Tibial artery (tissue), 4 donors: ENCODE data around the gene ZNF521.

Source experiments
- DNase-seq, 2 donors: peaks; one replicate each; pipeline ENCODE4 v3.0.0-alpha.2; 2019
- H3K27ac ChIP-seq, 2 donors: fragments of 200-600 bp; sonication (generic) in 1 of 2; 1 replicate in 1 of 2; 2 replicates in 1 of 2; pipeline ENCODE4 v1.5.1; 2018 to 2019; ENCODE audit warnings: mild to moderate bottlenecking in 1 of 2
- H3K27me3 ChIP-seq, 2 donors: fragments of 200-600 bp; sonication (generic) in 1 of 2; one replicate each; pipeline versions ENCODE4 v1.5.1 to v1.6.0; 2016 to 2019
- H3K36me3 ChIP-seq, 3 donors: fragments of 200-600 bp; sonication (generic) in 2 of 3; one replicate each; pipeline ENCODE4 v1.5.1; 2016 to 2019; ENCODE audit warnings: mild to moderate bottlenecking in 2 of 3
- H3K4me1 ChIP-seq, 4 donors: fragments of 200-600 bp; sonication (generic) in 2 of 4; 1 replicate in 3 of 4; 2 replicates in 1 of 4; pipeline ENCODE4 v1.5.1; 2016 to 2019
- H3K4me3 ChIP-seq, 2 donors: fragments of 200-600 bp; sonication (generic) in 1 of 2; 1 replicate in 1 of 2; 2 replicates in 1 of 2; pipeline ENCODE4 v1.5.1; 2018 to 2019; ENCODE audit warnings: mild to moderate bottlenecking in 2 of 2
- H3K9me3 ChIP-seq, 3 donors: fragments of 200-600 bp; sonication (generic) in 1 of 3; one replicate each; pipeline ENCODE4 v1.5.1; 2016 to 2019
- intact Hi-C: fragments of 100-400 bp; cut with DNase I; formaldehyde crosslinking; loops from one replicate; pipeline ENCODE4 v1.15.0; 2023; ENCODE audit warnings: low total_unique reads
- TF ChIP-seq, protein P1 (sequence below), 2 experiments: fragments of 200-600 bp in 1 of 2; fragments of 450-650 bp in 1 of 2; IDR thresholded peaks; one replicate each; pipeline ENCODE4 v1.5.1; 2017 to 2019; ENCODE audit warnings: antibody characterized with exemption in 2 of 2, mild to moderate bottlenecking in 1 of 2, moderate library complexity in 1 of 2

Gene ZNF521

DNA sequence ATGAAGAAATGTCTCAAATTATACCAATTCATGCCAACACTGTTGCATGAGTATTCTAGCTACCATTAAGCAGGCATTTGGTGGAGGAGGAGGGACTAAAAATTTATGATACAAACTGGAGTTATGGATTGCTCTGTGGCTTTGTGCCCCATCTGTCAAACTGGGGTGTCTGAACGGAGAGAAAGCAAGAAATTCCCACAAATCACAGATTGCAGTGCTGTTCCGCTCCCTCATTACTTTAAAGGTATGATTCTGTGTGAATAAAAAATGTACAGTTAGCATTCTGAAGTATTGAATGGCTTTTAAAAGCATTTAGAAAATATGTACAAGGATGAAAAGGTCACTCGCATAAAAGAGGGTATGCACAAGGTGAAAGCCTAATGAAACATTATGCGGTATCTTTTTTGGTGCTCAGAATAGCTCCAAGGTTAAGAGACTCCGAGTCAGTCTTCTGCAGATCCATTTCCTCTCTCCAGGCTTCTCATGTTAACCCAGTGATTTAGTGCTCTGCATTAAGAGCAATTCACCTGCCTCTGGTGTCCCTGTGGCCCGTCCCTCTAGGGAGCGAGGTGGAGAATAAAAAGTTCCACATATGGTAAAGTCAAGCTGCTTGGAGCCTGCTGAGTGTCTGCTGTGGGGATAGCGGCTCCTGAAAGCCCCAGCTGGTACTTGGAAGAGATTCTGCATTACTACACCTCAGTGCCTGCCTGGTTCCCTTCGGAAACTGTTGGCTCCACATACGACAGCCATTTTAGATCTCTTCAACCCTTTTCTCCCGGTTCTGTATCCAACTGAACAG lies 184.2 kb downstream of the ZNF521 start:
- intact Hi-C loops, result no loop called here
- H3K36me3 ChIP-seq, result no peaks in the 10 kb centered on the region
- no peak overlapping the region for H3K27ac ChIP-seq
- TF ChIP-seq, protein P1, sequence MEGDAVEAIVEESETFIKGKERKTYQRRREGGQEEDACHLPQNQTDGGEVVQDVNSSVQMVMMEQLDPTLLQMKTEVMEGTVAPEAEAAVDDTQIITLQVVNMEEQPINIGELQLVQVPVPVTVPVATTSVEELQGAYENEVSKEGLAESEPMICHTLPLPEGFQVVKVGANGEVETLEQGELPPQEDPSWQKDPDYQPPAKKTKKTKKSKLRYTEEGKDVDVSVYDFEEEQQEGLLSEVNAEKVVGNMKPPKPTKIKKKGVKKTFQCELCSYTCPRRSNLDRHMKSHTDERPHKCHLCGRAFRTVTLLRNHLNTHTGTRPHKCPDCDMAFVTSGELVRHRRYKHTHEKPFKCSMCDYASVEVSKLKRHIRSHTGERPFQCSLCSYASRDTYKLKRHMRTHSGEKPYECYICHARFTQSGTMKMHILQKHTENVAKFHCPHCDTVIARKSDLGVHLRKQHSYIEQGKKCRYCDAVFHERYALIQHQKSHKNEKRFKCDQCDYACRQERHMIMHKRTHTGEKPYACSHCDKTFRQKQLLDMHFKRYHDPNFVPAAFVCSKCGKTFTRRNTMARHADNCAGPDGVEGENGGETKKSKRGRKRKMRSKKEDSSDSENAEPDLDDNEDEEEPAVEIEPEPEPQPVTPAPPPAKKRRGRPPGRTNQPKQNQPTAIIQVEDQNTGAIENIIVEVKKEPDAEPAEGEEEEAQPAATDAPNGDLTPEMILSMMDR (IDR thresholded peaks at IDR 0.05), result no peak
- no peaks in the 10 kb centered on the region for H3K9me3 ChIP-seq
- no peak for DNase-seq
- no peak overlapping the region for H3K4me3 ChIP-seq
- peaks cover 0 to 12% (median 4%) of the 10 kb centered on the region in 4 donors for H3K4me1 ChIP-seq
- no peaks in the 10 kb centered on the region for H3K27me3 ChIP-seq

DNA sequence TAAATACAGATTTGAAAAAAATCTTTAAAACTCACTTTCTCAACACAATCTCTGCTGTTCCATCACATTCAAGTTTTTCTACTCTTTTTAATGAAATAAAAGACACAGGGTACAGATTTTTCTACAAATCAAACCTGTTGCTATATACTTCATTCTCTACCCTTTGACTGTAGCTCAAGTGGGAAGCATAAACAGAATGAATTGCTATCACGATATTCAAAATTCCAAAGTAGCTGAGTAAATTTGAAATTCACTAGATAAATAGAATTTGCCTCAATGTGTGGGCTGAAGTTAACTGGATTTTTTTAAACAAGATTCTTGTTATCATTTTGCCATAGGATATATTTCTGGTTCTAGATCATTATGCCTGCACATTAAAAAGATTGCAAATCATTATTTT lies 185.9 kb downstream of the ZNF521 start:
- peaks cover 0 to 12% (median 4%) of the 10 kb centered on the region in 4 donors for H3K4me1 ChIP-seq
- no peak overlapping the region for H3K4me3 ChIP-seq
- DNase-seq, result no peak
- no peaks in the 10 kb centered on the region for H3K36me3 ChIP-seq
- intact Hi-C loops, result no loop called here
- TF ChIP-seq, protein P1 (IDR thresholded peaks at IDR 0.05), result no peak
- no peak overlapping the region for H3K27ac ChIP-seq
- H3K9me3 ChIP-seq, result no peaks in the 10 kb centered on the region
- no peaks in the 10 kb centered on the region for H3K27me3 ChIP-seq

DNA sequence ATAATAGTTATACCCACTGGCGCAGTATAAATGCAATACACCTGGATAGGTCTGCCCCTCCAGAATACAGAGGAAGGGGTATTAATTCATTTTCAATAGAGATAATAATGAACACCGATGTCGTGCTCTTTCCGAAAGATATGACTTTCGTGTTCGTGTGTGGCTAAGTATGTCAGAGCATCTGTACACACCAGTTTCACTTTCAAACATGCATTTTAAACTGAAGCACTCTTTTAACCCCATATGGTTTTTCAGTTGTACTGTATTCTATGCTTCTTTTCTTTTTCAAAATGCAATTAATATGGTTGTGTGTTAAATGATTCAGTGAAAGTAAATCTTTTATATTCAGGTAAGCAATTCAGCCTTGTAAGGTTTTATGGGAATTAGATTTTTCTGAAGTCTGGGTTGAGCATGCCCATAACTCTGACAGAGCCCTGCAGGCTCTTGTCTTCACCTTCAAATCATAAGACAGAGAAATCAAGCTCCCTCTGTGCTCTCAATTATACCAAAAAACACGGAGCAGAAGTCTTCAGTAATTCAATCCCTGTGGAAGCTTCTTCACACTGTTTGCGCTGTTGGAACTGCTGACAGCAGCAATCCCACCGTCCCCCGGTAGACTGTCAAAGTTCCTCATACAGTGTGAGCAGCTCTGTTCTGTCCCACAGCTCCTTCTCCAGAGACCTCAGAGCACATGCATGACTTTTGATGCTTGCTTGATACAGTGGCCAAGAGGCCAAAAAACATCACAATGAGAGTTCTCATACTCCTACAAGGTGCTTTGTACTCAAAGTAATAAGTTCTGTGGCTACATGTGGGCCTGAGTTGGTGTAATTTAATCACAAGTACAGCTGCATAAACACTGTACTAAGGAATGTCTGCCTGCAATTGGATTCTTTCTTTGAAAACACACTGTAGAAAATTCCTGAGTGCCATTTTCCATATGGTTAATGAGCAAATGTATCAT lies 186.8 kb downstream of the ZNF521 start:
- H3K27me3 ChIP-seq, result no peaks in the 10 kb centered on the region
- DNase-seq, result no peak
- H3K9me3 ChIP-seq, result no peaks in the 10 kb centered on the region
- peaks cover 0 to 12% (median 4%) of the 10 kb centered on the region in 4 donors for H3K4me1 ChIP-seq
- TF ChIP-seq, protein P1 (IDR thresholded peaks at IDR 0.05), result no peak
- intact Hi-C loops, result no loop called here
- H3K27ac ChIP-seq, result peak overlapping the region; percentile 5 to 18
- peak overlapping the region; percentile 41 to 44 for H3K4me3 ChIP-seq
- H3K36me3 ChIP-seq, result no peaks in the 10 kb centered on the region

DNA sequence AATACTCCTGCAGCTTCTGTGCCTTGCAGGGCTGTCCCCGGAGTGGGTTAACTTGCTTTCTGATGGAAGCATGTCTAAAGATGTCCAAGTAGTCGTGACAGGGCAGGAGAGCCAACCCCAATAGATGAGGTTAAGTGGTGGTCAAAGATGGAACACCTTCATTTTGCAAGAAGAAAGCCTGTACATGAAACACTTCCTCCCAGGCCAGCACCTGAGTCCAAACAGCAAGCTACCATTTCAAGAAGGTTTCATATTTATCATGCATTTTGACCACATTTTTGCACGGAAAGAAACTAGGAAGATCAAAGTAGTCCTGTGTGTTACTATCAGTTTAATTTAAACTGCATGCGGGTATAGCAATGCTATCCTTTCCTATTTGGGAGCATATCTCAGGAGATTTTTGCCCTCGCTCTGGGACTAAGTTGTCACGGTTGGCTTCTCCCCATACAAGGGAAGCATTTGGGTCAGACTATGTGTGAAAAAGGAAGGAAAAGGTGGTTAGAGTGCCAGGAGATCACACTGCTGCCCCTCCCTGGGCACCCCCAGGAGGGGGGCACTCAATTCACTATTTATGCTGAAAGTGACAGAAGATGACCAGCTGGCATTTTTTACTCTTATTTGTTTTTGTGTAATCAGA lies 187.6 kb downstream of the ZNF521 start:
- peak overlapping the region; percentile 41 to 44 for H3K4me3 ChIP-seq
- TF ChIP-seq, protein P1 (IDR thresholded peaks at IDR 0.05), result no peak
- H3K9me3 ChIP-seq, result no peaks in the 10 kb centered on the region
- no peaks in the 10 kb centered on the region for H3K27me3 ChIP-seq
- H3K4me1 ChIP-seq, result peaks cover 0 to 12% (median 4%) of the 10 kb centered on the region in 4 donors
- no peak for DNase-seq
- H3K36me3 ChIP-seq, result no peaks in the 10 kb centered on the region
- intact Hi-C loops, result no loop called here
- H3K27ac ChIP-seq, result peak overlapping the region; percentile 5 to 18

DNA sequence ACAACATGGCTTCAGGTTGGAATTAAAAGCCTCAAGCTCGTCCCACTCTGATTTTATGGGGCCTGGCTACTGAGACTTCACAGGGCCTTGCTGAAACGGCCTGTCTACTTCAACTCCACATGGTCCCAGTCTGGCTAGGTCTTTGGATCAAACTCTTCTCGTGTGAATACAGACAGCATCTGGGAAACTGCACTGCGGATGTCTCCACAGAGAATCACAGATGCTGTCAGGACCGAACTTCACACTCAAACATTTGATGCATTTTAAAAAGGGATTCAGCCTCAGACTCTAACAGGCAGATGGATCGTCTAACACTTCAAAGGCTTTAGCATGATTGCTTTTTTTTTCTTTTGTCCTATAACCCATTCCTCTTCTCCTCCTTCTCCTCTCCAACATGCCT lies 198.5 kb downstream of the ZNF521 start:
- H3K9me3 ChIP-seq, result no peaks in the 10 kb centered on the region
- intact Hi-C loops, result no loop called here
- H3K27ac ChIP-seq, result no peak overlapping the region
- H3K27me3 ChIP-seq, result no peaks in the 10 kb centered on the region
- no peak overlapping the region for H3K4me3 ChIP-seq
- no peaks in the 10 kb centered on the region for H3K4me1 ChIP-seq
- no peaks in the 10 kb centered on the region for H3K36me3 ChIP-seq
- DNase-seq, result no peak
- TF ChIP-seq, protein P1 (IDR thresholded peaks at IDR 0.05), result no peak
